ENCODE measurements around the gene DNAI1. TPM values are rescaled to one million over a fixed set of nuclear protein-coding genes. Genes with fewer than 3 reads are reported as not detected.

Gene DNAI1
- total RNA-seq, 1 donor from 2014 or later, result not detected

- intact Hi-C loops (cut with micrococcal nuclease), result loop anchor here (10.0 kb wide), 1 partner anchor 104 kb away; no protein-coding TSS in a partner anchor
- Histone ChIP-seq H3K27me3 (ENCODE audit: low read depth) (no peaks in the 10 kb centered on the region), H3K4me3 (no peak overlapping the region), H3K36me3 (no peaks in the 10 kb centered on the region), H3K27ac (replicated peaks) (no peak overlapping the region), H3K9me3 (replicated peaks) (no peaks in the 10 kb centered on the region), H3K4me1 (no peaks in the 10 kb centered on the region)
- no peak for DNase-seq
- TF ChIP-seq CTCF (IDR thresholded peaks at IDR 0.05; ENCODE audit: borderline replicate concordance), result no peak
These were observed 49.9 kb downstream of the DNAI1 start for GRCh38 chr9:34508463-34508862.

- TF ChIP-seq CTCF (IDR thresholded peaks at IDR 0.05; ENCODE audit: borderline replicate concordance), result no peak
- H3K36me3 ChIP-seq, result no peaks in the 10 kb centered on the region
- H3K4me3 ChIP-seq, result no peak overlapping the region
- intact Hi-C loops (cut with micrococcal nuclease), result loop anchor here (10.0 kb wide), 1 partner anchor 104 kb away; no protein-coding TSS in a partner anchor
- H3K27ac ChIP-seq (replicated peaks), result no peak overlapping the region
- no peaks in the 10 kb centered on the region for H3K9me3 ChIP-seq (replicated peaks)
- no peak for DNase-seq
- H3K27me3 ChIP-seq (ENCODE audit: low read depth), result no peaks in the 10 kb centered on the region
- H3K4me1 ChIP-seq, result no peaks in the 10 kb centered on the region
These were observed 50.3 kb downstream of the DNAI1 start for GRCh38 chr9:34508951-34509350.

GRCh38 chr9:34510497-34511468, 52.2 kb downstream of the DNAI1 start:
- no peak for DNase-seq
- Histone ChIP-seq H3K27me3 (ENCODE audit: low read depth) (no peaks in the 10 kb centered on the region), H3K36me3 (no peaks in the 10 kb centered on the region), H3K4me1 (no peaks in the 10 kb centered on the region), H3K4me3 (no peak overlapping the region), H3K9me3 (replicated peaks) (no peaks in the 10 kb centered on the region), H3K27ac (replicated peaks) (no peak overlapping the region)
- intact Hi-C loops (cut with micrococcal nuclease), result no loop called here
- no peak for TF ChIP-seq CTCF (IDR thresholded peaks at IDR 0.05; ENCODE audit: borderline replicate concordance)

GRCh38 chr9:34512131-34513078, 53.8 kb downstream of the DNAI1 start:
- intact Hi-C loops (cut with micrococcal nuclease), result no loop called here
- no peak for TF ChIP-seq CTCF (IDR thresholded peaks at IDR 0.05; ENCODE audit: borderline replicate concordance)
- Histone ChIP-seq H3K27me3 (ENCODE audit: low read depth) (no peaks in the 10 kb centered on the region), H3K36me3 (no peaks in the 10 kb centered on the region), H3K4me1 (no peaks in the 10 kb centered on the region), H3K9me3 (replicated peaks) (no peaks in the 10 kb centered on the region), H3K4me3 (no peak overlapping the region), H3K27ac (replicated peaks) (no peak overlapping the region)
- DNase-seq, result no peak

GRCh38 chr9:34513567-34514214, 55.1 kb downstream of the DNAI1 start:
- intact Hi-C loops (cut with micrococcal nuclease), result no loop called here
- Histone ChIP-seq H3K36me3 (no peaks in the 10 kb centered on the region), H3K27me3 (ENCODE audit: low read depth) (no peaks in the 10 kb centered on the region), H3K9me3 (replicated peaks) (no peaks in the 10 kb centered on the region), H3K27ac (replicated peaks) (no peak overlapping the region), H3K4me1 (no peaks in the 10 kb centered on the region), H3K4me3 (no peak overlapping the region)
- no peak for DNase-seq
- TF ChIP-seq CTCF (IDR thresholded peaks at IDR 0.05; ENCODE audit: borderline replicate concordance), result no peak
